ENCODE measurements around the gene FUBP3. TPM values are rescaled to one million over a fixed set of nuclear protein-coding genes. Genes with fewer than 3 reads are reported as not detected.

FUBP3 gene
- total RNA-seq, 1 experiment from 2014 or later = 78.6 TPM

GRCh38 chr9:130626249-130626996, 47.0 kb downstream of the FUBP3 start:
- no peak overlapping the region for H2BK12ac ChIP-seq (ENCODE audit: insufficient read length, low read depth, low read length)
- no peak overlapping the region for H3K4me3 Mint-ChIP-seq
- no peaks in the 10 kb centered on the region; a peak in 1 of 5 replicates for H3K9me3 Mint-ChIP-seq
- H2BK120ac ChIP-seq (ENCODE audit: low read depth, low read length, poor library complexity, severe bottlenecking) = no peak overlapping the region
- H2AK5ac ChIP-seq (ENCODE audit: insufficient read length, low read length) = no peak overlapping the region
- no peak overlapping the region for H3K4ac ChIP-seq (ENCODE audit: low read depth, low read length)
- H2BK15ac ChIP-seq (ENCODE audit: low read depth, low read length) = no peak overlapping the region
- peaks cover 34 to 72% (median 69%) of the 10 kb centered on the region in 3 experiments; a peak in 6 of 7 replicates for H3K36me3 Mint-ChIP-seq (ENCODE audit: insufficient read depth in 1 of 3, low read depth in 3 of 3)
- no peak overlapping the region for H3K56ac ChIP-seq (ENCODE audit: insufficient read length, low read depth, low read length)
- H4K20me1 ChIP-seq (ENCODE audit: control insufficient read depth, insufficient read depth, insufficient read length) = no peaks in the 10 kb centered on the region
- no peak overlapping the region for H3K27ac ChIP-seq (ENCODE audit: insufficient read length, low read depth, low read length)
- H3K14ac ChIP-seq (ENCODE audit: insufficient read depth, low read length) = no peak overlapping the region
- DNase-seq = peak; percentile 40
- no peak overlapping the region for H3K23ac ChIP-seq (ENCODE audit: insufficient read length, low read depth, low read length)
- H4K91ac ChIP-seq (ENCODE audit: insufficient read length, low read depth, low read length) = no peak overlapping the region
- H3K9ac ChIP-seq (ENCODE audit: extremely low read depth, insufficient read length, low read length) = no peak overlapping the region
- TF ChIP-seq CTCF (conservative IDR thresholded peaks at IDR 0.05) = peak; percentile 36; the same call in 2 of the 3 replicates
- H3K18ac ChIP-seq (ENCODE audit: insufficient read length, low read depth, low read length) = no peak overlapping the region
- no peaks in the 10 kb centered on the region for H3K79me2 ChIP-seq (ENCODE audit: insufficient read depth, low read length)
- no peak overlapping the region for H3T11ph ChIP-seq (ENCODE audit: low read length)
- no peaks in the 10 kb centered on the region; the same call in 1 of the 2 replicates for H3K27me3 Mint-ChIP-seq (ENCODE audit: low read depth)
- WGBS (ENCODE audit: extremely low coverage, insufficient read length, low lambda C conversion rate) = no CpG with 5 or more reads among the region's 21 CpGs
- H3K27ac Mint-ChIP-seq = peak overlapping the region; percentile 57 to 85 (median 57); a peak in 4 of 7 replicates
- H2BK5ac ChIP-seq (ENCODE audit: insufficient read length, low read length) = no peak overlapping the region
- no peaks in the 10 kb centered on the region for H3K79me1 ChIP-seq (ENCODE audit: insufficient read depth, low read depth, low read length, poor library complexity, severe bottlenecking)
- H2AFZ ChIP-seq (ENCODE audit: low read length) = no peak overlapping the region
- H3K4me2 ChIP-seq (ENCODE audit: insufficient read depth, insufficient read length, low read length) = no peak overlapping the region
- no peak overlapping the region for H4K5ac ChIP-seq (ENCODE audit: insufficient read length, low read depth, low read length)
- H3K9me3 ChIP-seq (ENCODE audit: control insufficient read depth, low read depth, low read length) = no peaks in the 10 kb centered on the region
- peaks cover 30 to 37% of the 10 kb centered on the region in 2 experiments for H3K4me1 Mint-ChIP-seq
- no peaks in the 10 kb centered on the region for H3K23me2 ChIP-seq (ENCODE audit: insufficient read length, low read depth, low read length, poor library complexity, severe bottlenecking)
- H4K8ac ChIP-seq (replicated peaks; ENCODE audit: insufficient read length, low read depth, low read length) = no peak overlapping the region
- H2BK20ac ChIP-seq (ENCODE audit: low read depth, low read length, poor library complexity, severe bottlenecking) = no peak overlapping the region
- H3K27me3 ChIP-seq (ENCODE audit: insufficient read depth, low read length) = no peaks in the 10 kb centered on the region
- peaks cover 4% of the 10 kb centered on the region; the same call in 1 of the 2 replicates for H3K4me1 ChIP-seq (ENCODE audit: insufficient read depth, low read length)

Data from H9 (cell line).